Stimulated activated CD4-positive, alpha-beta T cell treated with anti-CD3 and anti-CD28 coated beads, Interleukin-4, amount 100 ng/mL, for 48 hours (primary cell): Measurements from ENCODE around the gene KLC3.
"Not testable (repeated sequence)": the region's sequence is repeated elsewhere in the genome, so short reads cannot be mapped to it uniquely, and the experiment has no call there.

Source experiments
- DNase-seq, 2 donors: peaks; one replicate each; pipeline ENCODE4 v3.0.0-alpha.2; 2020; ENCODE audit warnings: low read depth in 2 of 2

Gene KLC3

DNA sequence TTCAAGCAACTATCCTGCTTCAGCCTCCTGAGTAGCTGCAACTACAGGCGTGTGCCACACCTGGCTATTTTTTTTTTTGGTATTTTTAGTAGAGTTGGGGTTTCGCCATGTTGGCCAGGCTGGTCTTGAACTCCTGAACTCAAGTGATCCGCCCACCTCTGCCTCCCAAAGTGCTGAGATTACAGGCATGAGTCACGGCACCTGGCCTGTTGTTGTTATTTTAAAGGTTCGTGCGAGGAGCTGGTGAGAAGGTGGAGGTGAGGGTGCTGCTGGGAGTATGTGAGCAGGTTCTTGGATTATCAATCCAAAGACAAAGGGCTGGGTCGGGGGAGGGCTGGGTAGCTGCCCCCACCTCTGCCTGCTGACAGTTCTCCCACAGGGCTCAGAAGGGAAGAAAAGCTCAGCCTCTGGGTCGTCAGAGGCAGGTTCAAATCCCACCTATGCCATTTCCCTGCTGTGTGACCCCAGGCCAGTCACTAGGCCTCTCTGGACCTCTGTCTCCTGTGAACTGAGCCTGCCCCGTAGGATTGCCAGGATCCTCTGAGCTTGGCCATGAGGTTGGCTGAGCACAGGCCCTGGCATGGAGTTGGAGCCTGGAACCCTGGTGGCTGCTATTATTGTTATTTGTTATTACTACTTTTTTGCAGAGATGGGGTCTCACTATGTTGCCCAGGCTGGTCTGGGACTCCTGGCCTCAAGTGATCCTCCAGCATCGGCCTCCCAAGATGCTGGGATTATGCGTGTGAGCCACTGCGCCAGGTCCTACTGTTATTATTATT, 19.4 kb upstream of the KLC3 start:
- no peak for DNase-seq

DNA sequence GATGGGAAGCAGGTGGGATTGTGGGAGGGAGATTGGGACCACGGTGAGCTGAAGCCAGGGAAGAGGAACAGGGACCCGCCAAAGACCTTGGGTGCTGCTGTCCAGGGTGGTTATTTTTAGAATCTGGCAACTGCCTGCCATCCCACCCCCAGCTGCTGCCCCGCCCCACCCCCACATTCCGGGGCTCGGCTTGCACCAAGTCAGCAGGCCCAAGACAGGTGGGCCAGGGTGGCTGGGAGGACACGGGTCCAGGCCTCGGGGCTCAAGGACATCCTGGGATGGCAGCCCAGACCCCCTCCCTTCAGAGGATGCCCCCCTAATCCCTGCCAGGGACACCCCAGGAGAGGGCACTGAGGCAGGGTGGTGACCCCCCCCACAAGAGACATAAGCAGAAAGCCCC, 18.7 kb upstream of the KLC3 start:
- DNase-seq = no peak

DNA sequence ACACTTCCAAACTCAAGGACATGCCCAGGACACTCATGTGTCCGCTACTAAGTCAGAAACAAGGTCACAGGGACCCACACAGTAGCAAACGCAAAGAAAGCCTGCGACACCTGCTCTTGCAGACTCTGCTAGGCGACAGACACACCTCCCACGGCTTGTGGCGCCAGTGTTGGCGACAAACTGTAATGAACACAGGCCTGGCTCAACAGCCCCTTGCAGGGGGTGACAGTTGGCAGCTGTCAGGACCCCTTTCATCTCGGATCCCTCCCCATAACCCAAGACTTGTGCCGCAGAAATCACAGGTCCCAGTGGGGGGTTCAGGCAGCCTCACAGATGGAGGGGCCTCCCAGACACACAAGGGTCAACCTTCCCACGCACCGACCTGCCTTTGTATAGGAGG, 18.2 kb upstream of the KLC3 start:
- DNase-seq = no peak

DNA sequence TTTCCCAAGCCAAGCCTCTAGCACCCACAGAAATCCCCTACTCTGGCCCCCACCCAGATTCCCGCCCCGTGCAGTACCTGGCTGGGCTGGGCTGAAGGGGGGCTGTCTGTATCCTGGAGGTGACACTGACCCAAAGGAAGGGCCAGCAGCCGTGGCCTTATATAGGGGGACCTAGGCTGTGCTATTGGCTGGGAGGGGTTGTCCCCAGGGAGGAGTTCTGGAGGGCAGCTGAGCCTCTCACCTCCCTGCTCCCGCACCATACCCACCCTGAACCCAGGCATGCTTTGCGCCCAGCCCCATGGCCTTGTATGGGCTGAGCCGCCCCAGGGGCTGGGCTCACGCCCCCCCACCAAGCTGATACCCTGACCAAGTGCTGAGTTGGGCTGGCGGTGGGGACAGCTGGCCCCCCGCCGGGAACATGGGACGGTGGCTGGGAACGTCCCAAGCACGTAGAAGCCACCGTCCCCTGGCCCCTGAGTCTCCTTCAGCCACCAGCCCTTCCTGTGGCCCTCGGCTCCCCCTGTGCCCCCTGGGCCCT, 17.7 kb upstream of the KLC3 start, which contains the start of gene CKM:
TSS of gene CKM (minus strand) at position 132 of the 538 bp plus-strand sequence. CDS start 3,162 bp downstream, outside the sequence.
- DNase-seq = no peak

DNA sequence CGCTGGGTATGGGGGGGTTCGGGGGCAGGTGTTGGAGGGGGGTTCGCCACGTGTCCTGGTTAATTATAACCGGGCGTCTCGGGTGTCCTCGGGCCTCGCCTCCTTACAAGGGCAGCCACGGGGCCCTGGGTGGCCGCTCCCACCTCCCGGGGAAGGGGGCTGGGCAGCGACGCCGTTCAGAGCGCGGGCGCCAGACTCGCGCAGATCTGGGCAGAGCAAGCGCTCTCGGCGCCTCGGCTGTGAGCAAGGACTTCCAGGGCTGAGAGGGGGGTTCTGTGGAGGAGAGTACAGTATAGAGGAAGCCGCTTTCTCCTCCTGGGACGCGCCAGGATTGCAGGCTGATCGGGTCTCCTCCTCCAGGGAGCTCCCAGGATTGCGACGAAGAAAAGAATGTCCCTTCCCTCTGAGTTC, 16.9 kb upstream of the KLC3 start:
- no peak for DNase-seq

DNA sequence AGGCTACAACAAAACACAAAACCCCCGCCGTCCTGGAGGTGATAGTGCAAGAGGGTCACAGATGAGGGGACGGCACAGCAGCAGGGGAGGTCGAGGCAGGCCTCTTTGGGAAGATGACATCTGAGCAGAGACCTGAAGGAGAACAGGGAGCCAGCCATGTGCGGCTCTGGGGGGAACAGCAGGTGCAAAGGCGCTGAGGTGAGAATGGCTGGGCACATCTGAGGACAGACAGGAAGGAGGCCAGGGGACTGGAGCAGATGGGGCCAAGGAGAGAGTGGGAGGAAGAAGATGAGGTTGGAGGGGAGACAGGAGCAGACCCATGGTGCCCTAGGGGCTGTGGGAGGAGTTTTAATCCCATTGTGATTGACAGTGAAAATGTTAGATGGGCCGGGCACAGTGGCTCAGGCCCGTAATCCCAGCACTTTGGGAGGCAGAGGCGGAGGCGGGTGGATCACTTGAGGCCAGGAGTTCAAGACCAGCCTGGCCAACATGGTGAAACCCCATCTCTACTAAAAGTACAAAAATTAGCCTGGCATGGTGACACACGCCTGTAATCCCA, 16.1 kb upstream of the KLC3 start:
- no peak for DNase-seq

DNA sequence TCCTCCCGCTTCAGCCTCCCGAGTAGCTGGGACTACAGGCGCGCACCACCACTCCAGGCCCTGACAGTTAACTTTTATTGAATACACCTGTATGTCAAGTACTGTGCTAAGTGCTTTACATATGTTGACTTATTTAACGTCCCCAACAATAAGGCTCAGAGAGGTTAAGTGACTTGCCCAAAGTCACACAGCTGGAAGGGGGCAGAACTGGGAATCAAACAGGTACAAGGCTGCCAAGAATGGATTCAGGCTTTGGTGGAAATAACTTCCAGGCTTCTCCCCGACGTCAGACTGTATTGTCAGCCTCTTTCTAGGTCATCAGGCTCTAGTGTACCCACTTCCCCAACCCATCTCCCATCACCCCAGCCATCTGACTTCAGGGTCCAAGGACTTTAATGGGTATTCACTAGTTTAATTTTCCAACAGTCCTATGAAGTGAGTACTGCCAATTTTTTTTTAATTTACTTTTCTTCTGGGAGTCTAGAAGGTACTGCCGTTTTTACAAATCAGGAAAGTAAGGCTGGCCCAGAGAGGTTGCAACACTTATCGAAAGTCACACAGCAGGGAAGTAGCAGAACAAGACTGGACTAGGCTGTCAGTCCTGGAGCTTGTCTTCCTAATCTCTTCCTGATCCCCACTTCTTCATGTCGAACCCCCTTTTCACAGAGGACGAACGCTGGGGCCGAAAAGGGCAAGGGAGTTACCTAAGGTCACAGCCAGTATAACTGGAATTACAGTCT, 13.0 kb upstream of the KLC3 start:
- no peak for DNase-seq

DNA sequence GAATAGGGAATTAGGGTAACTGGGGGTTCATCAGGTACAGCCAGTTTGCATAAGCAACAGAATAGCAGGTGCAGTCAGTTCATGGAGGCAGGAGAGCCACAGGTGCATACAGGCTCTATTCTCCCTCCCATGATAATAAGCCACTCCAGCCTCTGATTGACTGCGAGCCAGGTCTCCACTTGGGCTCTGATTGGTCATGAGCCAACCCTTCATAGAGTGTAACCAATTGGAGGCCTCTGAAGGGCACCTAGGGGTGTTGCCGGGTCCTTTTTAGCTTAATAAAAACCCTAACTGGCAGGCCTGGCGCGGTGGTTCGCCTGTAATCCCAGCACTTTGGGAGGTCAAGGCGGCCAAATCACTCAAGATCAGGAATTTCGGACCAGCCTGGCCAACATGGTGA, 9.1 kb upstream of the KLC3 start:
- DNase-seq = no peak

DNA sequence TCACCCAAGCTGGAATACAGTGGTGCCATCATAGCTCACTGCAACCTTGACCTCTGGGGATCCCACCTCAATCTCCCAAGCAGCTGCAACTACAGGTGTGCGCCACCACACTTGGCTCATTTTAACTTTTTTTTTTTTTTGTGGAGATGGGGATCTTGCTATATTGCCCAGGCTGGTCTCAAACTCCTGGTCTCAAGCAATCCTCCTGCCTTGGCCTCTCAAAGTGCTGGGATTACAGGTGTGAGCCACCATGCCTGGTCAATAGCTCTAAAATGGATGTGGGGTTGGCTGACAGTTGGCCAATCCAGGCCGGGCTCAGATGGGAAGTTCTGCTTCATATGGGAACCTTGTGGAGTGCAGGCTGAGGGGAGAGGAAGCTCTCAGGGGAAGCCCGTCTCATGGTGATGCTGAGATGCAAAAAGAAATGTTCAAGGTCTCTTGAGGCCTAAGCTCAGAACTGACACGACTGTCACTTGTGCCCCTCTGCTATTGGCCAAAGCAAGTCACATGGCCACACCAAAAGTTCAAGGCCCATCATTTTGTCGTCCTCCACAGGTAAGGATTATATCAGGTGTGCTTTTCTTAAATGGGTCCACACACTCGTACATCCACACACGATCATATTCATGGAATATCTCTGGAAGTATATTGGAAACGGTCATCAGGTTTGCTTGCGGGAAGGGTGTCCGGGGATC, 6.8 kb upstream of the KLC3 start:
- DNase-seq = no peak

DNA sequence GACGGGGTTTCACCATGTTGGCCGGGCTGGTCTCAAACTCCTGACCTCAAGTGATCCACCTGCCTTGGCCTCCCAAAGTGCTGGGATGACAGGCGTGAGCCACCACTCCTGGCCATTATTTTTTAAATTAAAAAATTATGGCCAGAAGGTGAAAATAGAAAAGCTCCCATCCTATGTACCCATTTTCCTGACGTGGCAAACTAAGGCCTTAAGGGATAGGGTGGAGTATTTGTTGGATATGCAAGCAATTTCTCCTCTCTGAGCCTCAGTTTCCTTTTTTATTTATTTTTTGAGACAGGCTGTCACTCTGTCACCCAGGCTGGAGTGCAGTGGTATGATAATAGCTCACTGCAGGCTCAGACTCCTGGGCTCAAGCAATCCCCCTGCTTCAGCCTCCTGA, 5.7 kb upstream of the KLC3 start:
- DNase-seq = not testable (repeated sequence)

DNA sequence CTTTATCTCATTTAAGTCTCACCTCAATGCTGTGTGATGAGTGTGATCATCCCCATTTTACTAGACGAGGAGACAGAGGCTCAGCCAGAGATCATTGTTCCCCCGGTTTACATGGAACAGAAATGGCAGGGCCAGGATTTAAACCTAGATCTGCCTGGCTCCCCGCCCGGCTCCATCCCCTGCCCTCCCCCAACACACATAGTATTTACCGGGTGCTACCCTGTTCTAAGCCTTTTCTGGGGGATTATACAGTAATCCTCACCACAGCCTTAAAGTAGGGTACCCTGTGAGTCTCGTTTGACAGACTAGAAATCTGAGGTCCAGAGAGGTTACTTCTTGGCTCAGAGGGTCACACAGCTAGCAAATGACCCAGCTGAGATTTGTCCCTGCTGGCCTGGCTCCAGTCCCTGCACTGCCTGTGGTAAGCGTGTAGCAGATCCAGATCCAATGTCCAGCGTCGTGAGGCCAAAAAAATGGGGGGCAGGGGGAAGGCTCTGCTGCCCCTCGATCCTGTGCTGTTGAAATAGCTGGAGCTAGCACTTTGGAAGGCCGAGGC, 3.8 kb upstream of the KLC3 start:
- no peak for DNase-seq

DNA sequence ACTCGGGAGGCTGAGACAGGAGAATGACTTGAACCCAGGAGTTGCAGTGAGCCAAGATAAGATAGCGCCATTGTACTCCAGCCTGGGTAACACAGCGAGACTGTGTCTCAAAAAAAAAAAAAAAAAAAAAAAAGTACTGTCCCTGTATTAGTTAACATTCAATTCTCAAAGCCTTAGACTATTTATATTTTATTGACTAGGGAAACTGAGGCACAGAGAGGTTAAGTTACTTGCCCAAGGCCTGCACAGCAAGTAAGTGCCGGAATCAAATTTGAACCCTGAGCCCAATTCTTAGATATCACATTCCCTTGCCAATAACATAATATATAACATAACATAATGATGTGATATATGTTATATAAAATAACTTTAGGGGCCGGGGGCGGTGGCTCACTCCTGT, 921 bp upstream of the KLC3 start:
- no peak for DNase-seq

DNA sequence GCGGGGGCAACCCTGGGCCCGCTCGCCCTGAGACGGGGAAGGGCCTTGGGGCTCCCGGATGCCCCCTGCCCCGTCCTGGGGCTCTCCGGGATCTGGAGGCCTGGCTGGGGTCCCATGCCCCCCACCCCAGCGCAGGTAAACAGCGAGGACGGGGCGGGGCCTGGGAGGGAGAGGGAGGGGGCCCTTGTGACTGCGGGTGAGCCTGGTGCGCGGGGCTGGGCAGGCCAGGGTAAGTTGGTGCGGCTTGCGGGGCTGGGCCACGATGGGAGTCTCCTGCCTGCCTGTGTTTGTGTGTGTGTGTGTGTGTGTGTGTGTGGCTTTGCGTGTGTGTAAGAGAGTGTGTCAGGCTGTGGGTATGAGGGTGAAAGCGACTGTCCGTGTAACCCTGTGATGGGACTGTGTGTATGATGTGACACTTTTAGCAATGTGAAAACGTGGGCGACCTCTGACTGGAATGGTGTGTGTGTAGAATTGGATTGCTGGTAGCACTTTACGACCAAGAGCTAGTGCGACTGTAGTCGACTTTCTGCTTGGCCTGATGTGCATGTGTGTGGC, 426 bp downstream of the KLC3 start:
- no peak for DNase-seq

DNA sequence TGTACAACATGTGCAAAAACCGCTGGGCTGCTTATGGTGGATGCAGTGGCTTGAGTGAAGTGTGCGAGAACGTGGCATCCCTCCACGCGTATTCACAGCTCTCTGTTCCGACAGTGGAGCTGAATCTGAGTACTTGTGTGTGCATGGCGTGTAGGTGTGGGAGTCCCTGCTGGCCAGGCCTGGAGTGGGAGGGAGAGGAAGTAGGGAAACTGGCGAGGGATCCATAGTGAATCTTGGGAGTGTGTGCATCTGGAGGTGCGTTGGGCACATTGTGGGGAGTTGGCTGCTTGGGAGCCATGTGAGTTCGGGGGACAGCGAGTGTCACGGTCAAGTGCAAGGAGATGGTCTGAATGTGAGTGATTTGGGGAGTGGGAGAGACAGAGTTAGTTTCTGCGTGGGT, 2.4 kb downstream of the KLC3 start:
- no peak for DNase-seq

DNA sequence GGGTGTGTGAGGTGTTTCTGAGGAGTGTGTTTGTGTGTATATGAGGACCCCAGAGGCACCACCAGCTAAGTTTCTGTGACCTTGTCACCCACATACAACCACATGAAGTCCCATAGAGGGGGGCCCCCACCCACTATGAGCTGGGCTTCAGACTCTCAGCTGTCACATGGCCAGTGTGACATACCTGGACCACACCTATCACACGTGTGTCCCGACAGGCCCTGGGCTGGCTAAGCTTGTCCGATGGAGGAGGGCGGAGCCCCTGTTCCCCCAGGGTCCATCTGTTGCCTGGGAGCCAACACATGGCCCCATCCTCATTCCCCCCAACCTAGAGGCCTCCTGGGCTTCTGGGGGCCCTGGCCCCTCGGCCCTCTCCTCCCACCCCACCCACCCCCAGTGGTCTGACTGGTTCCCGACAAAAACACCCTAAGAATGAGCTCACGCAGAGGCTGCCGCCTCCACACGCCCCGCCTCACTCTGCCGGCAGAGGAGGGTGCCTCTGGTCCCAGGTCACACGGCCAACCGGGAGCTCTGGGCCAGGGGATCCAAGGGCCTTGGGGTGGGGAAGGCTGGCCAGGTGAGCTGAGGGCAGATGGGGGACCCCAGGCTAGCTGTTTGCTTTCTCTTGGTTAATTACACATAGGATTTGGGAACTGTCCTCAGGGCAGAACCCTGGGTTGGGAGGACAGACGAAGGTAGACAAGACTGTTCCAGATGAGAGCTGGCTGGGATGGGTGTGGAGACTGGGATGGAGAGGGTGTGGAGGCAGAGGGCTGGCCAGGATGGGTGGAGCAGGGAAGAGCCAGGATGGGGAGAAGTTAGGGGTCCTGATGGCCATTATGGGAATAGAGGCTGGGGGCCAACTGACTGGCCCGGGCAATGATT, 4.3 kb downstream of the KLC3 start:
- DNase-seq = no peak

DNA sequence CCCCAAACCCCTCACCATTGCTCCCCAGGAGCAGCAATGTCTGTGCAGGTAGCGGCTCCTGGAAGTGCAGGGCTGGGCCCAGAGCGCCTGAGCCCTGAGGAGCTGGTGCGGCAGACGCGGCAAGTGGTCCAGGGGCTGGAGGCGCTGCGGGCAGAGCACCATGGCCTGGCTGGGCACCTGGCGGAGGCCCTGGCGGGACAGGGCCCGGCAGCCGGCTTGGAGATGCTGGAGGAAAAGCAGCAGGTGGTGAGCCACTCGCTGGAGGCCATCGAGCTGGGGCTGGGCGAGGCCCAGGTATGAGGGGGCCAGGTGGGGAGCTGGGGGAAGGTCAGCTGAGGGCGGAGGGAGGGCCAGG, 4.9 kb downstream of the KLC3 start:
- DNase-seq = no peak

DNA sequence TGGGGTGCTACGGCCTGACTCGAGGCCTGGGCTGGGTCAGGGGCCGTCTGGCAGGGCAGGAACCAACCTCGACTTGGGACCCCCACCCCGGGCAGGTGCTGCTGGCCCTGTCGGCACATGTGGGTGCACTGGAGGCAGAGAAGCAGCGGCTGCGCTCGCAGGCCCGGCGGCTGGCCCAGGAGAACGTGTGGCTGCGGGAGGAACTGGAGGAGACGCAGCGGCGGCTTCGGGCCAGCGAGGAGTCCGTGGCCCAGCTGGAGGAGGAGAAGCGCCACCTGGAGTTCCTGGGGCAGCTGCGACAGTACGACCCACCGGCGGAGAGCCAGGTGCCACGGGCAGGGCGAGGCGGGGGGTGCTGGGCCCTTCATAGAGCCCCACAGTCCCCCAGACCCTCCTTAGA, 5.9 kb downstream of the KLC3 start:
- no peak for DNase-seq

DNA sequence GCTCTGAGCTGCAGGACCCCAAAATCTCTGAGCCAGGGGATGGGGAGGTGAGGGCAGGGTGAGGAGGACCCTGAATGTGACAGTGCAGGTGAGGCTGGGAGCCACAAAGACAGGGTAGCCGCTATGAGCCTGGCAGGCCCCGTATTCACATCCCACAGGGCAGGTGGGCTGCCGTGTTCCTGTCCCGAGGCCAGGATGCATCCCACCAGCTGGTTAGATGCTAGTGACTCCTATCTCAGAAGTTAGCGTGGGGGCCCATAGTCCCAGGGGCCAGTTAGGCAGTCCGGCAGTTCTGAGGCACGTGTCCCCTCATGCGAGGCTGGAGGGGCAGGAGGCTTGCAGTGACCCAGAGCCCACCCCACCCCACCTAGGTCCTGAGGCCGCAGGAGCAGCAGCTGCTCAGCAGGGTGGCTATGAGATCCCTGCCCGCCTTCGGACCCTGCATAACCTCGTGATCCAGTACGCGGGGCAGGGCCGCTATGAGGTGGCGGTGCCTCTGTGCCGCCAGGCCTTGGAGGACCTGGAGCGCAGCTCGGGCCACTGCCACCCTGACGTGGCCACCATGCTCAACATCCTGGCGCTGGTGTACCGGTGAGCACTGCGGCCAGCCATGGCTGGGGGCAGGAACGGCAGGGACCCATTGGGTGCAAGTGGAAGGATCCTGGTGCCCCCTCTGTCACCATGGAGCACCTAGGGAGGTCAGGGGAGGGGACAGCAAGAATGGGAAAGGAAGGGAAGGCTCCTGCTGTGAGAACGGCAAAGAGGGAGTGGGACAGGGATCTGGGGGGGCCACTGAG, 7.2 kb downstream of the KLC3 start:
- no peak for DNase-seq

DNA sequence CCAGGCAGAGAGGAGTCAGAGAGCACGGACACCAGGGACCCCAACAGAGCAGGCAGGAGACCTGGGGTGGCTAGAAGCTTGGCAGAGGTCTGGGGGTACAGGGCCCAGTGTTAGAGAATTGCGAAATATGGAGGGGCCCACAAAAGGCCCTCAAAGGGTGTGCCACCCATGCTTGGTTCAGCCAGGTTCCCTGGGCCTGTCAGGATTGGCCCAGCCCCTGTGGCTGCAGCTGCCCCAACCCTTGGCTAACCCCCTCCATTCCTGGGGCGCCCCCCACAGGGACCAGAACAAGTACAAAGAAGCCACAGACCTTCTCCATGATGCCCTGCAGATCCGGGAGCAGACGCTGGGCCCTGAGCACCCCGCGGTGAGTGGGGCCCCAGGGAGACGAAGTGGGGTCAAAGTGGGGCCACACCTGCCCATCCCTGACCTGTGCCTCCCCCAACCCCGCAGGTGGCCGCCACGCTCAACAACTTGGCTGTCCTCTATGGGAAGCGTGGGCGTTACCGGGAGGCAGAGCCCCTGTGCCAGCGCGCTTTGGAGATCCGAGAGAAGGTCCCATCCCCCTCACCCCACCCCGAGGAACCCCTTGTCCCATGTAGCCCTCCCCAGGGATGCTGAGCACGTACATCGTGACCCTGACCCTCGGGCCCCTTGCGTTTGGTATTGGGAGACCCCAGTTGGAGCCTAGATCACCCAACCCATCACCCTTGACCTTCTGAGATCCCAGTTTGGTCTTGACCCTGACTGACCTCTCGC, 8.0 kb downstream of the KLC3 start:
- no peak for DNase-seq
